NT2/D1 (cell line): ENCODE measurements around the gene PDILT.

ENCODE experiments used
- SUZ12 ChIP-seq: IDR thresholded peaks from 2 replicates; pipeline ENCODE4 v1.6.1; 2011; ENCODE audit not compliant: insufficient read length, insufficient read depth; ENCODE audit errors: extremely low read depth
- ZNF274 ChIP-seq: IDR thresholded peaks from 2 replicates; pipeline ENCODE4 v1.6.1; 2011; ENCODE audit warnings: mild to moderate bottlenecking, low read depth, low read length

- TF ChIP-seq SUZ12 (no peak), ZNF274 (no peak)
Observed at GRCh38 chr16:20404637-20405036, at the start of gene PDILT.
